GM23338 (cell line): ENCODE results near the gene CFAP97D2.

Experiments
- CREB1 ChIP-seq: fragments of 250-450 bp; sonication (Bioruptor Pico); IDR thresholded peaks from 2 replicates; pipeline ENCODE4 v1.5.0; 2020; ENCODE audit warnings: low read depth, mild to moderate bottlenecking, moderate library complexity
- EZH2 ChIP-seq: fragments of 200-600 bp; sonication (generic); IDR thresholded peaks from one replicate; pipeline ENCODE4 v1.8.0; 2017; ENCODE audit warnings: antibody characterized with exemption, mild to moderate bottlenecking, low read depth; ENCODE audit not compliant: unreplicated experiment
- EZH2phosphoT487 ChIP-seq: fragments of 200-600 bp; sonication (generic); IDR thresholded peaks from one replicate; pipeline ENCODE4 v1.8.1; 2018; ENCODE audit warnings: antibody characterized with exemption; ENCODE audit not compliant: unreplicated experiment
- JUNB ChIP-seq: IDR thresholded peaks from one replicate; pipeline ENCODE4 v1.6.1; 2016; ENCODE audit warnings: antibody characterized with exemption; ENCODE audit not compliant: unreplicated experiment
- NANOG ChIP-seq: IDR thresholded peaks from 2 replicates; pipeline ENCODE4 v1.6.1; 2016; ENCODE audit warnings: antibody characterized with exemption, borderline replicate concordance
- POLR2AphosphoS5 ChIP-seq: IDR thresholded peaks from 2 replicates; pipeline ENCODE4 v1.6.1; 2016; ENCODE audit warnings: antibody characterized with exemption, low read depth
- STAT1 ChIP-seq: IDR thresholded peaks from one replicate; pipeline ENCODE4 v1.6.1; 2016; ENCODE audit warnings: antibody characterized with exemption; ENCODE audit not compliant: unreplicated experiment
- ZNF331 ChIP-seq: fragments of 250-450 bp; sonication (Bioruptor Pico); IDR thresholded peaks from 2 replicates; pipeline ENCODE4 v1.5.0; 2020; ENCODE audit warnings: low read depth, mild to moderate bottlenecking, moderate library complexity
- TF ChIP-seq, protein P1 (sequence below), 2 experiments: fragments of 200-600 bp in 1 of 2; sonication (generic) in 1 of 2; conservative IDR thresholded peaks; 2 replicates each; pipeline versions ENCODE4 v1.5.1 to v1.6.1; 2016 to 2017; ENCODE audit warnings: antibody characterized with exemption in 2 of 2, low read depth in 2 of 2, mild to moderate bottlenecking in 2 of 2, moderate library complexity in 1 of 2
- TF ChIP-seq, protein P2 (sequence below): IDR thresholded peaks from one replicate; pipeline ENCODE4 v1.6.1; 2018; ENCODE audit warnings: antibody characterized with exemption; ENCODE audit not compliant: unreplicated experiment
- TF ChIP-seq, protein P3 (sequence below): IDR thresholded peaks from 2 replicates; pipeline ENCODE4 v1.6.1; 2016; ENCODE audit warnings: antibody characterized with exemption

DNA sequence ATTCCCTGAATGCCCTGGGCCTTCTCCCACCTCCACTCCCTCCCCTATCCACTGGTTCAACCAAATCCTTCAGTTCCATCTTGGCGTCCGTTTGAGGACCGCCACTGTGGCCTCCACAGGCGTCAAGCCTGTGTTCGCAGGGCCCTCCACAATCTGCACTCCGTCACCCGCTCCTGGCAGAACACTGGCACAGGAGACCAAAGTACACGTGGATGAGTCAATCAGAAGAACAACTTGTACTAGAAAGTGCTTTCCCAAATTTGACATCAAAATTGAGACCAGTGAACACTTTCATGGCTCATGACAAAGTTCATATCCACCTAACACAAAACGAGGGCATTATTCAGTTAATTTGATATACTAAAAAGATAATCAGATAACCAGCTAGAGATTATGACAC is 49.1 kb downstream of the CFAP97D2 start:
- TF ChIP-seq EZH2phosphoT487 (no peak), POLR2AphosphoS5 (no peak), NANOG (no peak), CREB1 (CRISPR knock-in tag) (no peak), EZH2 (no peak), ZNF331 (CRISPR knock-in tag) (no peak), JUNB (no peak), STAT1 (no peak)
- TF ChIP-seq, protein P1, sequence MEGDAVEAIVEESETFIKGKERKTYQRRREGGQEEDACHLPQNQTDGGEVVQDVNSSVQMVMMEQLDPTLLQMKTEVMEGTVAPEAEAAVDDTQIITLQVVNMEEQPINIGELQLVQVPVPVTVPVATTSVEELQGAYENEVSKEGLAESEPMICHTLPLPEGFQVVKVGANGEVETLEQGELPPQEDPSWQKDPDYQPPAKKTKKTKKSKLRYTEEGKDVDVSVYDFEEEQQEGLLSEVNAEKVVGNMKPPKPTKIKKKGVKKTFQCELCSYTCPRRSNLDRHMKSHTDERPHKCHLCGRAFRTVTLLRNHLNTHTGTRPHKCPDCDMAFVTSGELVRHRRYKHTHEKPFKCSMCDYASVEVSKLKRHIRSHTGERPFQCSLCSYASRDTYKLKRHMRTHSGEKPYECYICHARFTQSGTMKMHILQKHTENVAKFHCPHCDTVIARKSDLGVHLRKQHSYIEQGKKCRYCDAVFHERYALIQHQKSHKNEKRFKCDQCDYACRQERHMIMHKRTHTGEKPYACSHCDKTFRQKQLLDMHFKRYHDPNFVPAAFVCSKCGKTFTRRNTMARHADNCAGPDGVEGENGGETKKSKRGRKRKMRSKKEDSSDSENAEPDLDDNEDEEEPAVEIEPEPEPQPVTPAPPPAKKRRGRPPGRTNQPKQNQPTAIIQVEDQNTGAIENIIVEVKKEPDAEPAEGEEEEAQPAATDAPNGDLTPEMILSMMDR (conservative IDR thresholded peaks at IDR 0.05; ENCODE audit: low read depth in 2 of 2) = no peak
- TF ChIP-seq, protein P2, sequence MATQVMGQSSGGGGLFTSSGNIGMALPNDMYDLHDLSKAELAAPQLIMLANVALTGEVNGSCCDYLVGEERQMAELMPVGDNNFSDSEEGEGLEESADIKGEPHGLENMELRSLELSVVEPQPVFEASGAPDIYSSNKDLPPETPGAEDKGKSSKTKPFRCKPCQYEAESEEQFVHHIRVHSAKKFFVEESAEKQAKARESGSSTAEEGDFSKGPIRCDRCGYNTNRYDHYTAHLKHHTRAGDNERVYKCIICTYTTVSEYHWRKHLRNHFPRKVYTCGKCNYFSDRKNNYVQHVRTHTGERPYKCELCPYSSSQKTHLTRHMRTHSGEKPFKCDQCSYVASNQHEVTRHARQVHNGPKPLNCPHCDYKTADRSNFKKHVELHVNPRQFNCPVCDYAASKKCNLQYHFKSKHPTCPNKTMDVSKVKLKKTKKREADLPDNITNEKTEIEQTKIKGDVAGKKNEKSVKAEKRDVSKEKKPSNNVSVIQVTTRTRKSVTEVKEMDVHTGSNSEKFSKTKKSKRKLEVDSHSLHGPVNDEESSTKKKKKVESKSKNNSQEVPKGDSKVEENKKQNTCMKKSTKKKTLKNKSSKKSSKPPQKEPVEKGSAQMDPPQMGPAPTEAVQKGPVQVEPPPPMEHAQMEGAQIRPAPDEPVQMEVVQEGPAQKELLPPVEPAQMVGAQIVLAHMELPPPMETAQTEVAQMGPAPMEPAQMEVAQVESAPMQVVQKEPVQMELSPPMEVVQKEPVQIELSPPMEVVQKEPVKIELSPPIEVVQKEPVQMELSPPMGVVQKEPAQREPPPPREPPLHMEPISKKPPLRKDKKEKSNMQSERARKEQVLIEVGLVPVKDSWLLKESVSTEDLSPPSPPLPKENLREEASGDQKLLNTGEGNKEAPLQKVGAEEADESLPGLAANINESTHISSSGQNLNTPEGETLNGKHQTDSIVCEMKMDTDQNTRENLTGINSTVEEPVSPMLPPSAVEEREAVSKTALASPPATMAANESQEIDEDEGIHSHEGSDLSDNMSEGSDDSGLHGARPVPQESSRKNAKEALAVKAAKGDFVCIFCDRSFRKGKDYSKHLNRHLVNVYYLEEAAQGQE = no peak
- TF ChIP-seq, protein P3, sequence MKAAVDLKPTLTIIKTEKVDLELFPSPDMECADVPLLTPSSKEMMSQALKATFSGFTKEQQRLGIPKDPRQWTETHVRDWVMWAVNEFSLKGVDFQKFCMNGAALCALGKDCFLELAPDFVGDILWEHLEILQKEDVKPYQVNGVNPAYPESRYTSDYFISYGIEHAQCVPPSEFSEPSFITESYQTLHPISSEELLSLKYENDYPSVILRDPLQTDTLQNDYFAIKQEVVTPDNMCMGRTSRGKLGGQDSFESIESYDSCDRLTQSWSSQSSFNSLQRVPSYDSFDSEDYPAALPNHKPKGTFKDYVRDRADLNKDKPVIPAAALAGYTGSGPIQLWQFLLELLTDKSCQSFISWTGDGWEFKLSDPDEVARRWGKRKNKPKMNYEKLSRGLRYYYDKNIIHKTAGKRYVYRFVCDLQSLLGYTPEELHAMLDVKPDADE = no peak
